ENCODE measurements around the gene GPX4. TPM values are rescaled to one million over a fixed set of nuclear protein-coding genes. Genes with fewer than 3 reads are reported as not detected.

The GPX4 gene
- total RNA-seq, 1 experiment from 2014 or later: 577 TPM

DNA sequence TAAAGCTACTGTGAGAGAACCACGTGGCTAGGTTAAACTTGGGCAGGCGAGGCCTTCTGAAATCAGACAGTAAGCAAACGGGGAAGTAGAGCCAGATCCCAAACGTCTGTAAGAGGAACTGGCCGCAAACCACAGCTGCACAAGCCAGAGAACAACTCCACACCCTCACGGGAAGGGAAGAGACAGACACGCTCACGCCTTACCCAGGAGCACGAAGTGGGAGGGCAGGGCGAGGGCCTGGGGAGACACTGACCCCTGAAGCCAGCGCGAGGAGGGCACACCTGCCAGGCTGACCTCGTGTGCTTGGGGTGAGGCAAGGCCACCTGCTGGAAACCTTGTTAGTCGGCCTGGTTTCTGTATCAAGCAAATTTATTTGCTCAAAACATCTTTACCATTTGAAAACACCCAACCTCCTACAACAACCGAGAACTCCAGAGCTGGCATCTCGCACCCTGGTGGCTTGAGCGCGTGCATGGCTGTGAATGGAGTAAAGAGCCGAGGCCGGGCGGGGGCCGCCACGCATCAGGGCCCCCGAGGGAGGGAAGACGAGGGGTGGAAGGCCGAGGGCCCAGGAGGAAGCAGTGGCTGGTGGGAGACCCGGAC lies 15.9 kb upstream of the GPX4 start:
- TSS peak; percentile 46 for BruUV-seq (replicated peaks)
- Histone ChIP-seq H3K4me3 (ENCODE audit: low read depth in 2 of 2, low read length in 2 of 2) (no peak overlapping the region), H3K27me3 (ENCODE audit: control insufficient read depth, insufficient read depth, low read length) (no peaks in the 10 kb centered on the region), H3K4me1 (ENCODE audit: control insufficient read depth, insufficient read depth, low read length) (no peaks in the 10 kb centered on the region; the same call in 1 of the 2 replicates), H3K9me3 (ENCODE audit: control insufficient read depth, insufficient read depth, low read depth, low read length) (no peaks in the 10 kb centered on the region), H3K27ac (ENCODE audit: low read length) (no peak overlapping the region), H3K36me3 (ENCODE audit: control insufficient read depth, insufficient read depth, low read length) (no peaks in the 10 kb centered on the region; the same call in 1 of the 2 replicates)
- intact Hi-C loops (cut with micrococcal nuclease; ENCODE audit: unreplicated experiment): no loop called here
- ATAC-seq (peak; percentile 12; the same call in 1 of the 2 replicates), DNase-seq (ENCODE audit: low read depth, low spot score) (no peak)
- POLR2A ChIA-PET: no interaction called here
- TF ChIP-seq TCF7L2 (IDR thresholded peaks at IDR 0.05; ENCODE audit: low read depth, low read length) (no peak), SIN3A (IDR thresholded peaks at IDR 0.05; ENCODE audit: borderline replicate concordance, insufficient read depth, low read depth, low read length) (no peak), POLR2AphosphoS5 (IDR thresholded peaks at IDR 0.05; ENCODE audit: low read depth, low read length) (no peak)
- TF ChIP-seq, protein P1, sequence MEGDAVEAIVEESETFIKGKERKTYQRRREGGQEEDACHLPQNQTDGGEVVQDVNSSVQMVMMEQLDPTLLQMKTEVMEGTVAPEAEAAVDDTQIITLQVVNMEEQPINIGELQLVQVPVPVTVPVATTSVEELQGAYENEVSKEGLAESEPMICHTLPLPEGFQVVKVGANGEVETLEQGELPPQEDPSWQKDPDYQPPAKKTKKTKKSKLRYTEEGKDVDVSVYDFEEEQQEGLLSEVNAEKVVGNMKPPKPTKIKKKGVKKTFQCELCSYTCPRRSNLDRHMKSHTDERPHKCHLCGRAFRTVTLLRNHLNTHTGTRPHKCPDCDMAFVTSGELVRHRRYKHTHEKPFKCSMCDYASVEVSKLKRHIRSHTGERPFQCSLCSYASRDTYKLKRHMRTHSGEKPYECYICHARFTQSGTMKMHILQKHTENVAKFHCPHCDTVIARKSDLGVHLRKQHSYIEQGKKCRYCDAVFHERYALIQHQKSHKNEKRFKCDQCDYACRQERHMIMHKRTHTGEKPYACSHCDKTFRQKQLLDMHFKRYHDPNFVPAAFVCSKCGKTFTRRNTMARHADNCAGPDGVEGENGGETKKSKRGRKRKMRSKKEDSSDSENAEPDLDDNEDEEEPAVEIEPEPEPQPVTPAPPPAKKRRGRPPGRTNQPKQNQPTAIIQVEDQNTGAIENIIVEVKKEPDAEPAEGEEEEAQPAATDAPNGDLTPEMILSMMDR (IDR thresholded peaks at IDR 0.05): no peak
- TF ChIP-seq, protein P2, sequence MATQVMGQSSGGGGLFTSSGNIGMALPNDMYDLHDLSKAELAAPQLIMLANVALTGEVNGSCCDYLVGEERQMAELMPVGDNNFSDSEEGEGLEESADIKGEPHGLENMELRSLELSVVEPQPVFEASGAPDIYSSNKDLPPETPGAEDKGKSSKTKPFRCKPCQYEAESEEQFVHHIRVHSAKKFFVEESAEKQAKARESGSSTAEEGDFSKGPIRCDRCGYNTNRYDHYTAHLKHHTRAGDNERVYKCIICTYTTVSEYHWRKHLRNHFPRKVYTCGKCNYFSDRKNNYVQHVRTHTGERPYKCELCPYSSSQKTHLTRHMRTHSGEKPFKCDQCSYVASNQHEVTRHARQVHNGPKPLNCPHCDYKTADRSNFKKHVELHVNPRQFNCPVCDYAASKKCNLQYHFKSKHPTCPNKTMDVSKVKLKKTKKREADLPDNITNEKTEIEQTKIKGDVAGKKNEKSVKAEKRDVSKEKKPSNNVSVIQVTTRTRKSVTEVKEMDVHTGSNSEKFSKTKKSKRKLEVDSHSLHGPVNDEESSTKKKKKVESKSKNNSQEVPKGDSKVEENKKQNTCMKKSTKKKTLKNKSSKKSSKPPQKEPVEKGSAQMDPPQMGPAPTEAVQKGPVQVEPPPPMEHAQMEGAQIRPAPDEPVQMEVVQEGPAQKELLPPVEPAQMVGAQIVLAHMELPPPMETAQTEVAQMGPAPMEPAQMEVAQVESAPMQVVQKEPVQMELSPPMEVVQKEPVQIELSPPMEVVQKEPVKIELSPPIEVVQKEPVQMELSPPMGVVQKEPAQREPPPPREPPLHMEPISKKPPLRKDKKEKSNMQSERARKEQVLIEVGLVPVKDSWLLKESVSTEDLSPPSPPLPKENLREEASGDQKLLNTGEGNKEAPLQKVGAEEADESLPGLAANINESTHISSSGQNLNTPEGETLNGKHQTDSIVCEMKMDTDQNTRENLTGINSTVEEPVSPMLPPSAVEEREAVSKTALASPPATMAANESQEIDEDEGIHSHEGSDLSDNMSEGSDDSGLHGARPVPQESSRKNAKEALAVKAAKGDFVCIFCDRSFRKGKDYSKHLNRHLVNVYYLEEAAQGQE (IDR thresholded peaks at IDR 0.05; ENCODE audit: insufficient read depth in 1 of 2, low read depth in 2 of 2, low read length in 1 of 2): no peak
- CTCF ChIA-PET: no interaction called here
- in situ Hi-C loops (cut with HindIII; ENCODE audit: low pct_unique_long_range_greater_than_20kb, low sequenced_read_pairs): no loop called here

DNA sequence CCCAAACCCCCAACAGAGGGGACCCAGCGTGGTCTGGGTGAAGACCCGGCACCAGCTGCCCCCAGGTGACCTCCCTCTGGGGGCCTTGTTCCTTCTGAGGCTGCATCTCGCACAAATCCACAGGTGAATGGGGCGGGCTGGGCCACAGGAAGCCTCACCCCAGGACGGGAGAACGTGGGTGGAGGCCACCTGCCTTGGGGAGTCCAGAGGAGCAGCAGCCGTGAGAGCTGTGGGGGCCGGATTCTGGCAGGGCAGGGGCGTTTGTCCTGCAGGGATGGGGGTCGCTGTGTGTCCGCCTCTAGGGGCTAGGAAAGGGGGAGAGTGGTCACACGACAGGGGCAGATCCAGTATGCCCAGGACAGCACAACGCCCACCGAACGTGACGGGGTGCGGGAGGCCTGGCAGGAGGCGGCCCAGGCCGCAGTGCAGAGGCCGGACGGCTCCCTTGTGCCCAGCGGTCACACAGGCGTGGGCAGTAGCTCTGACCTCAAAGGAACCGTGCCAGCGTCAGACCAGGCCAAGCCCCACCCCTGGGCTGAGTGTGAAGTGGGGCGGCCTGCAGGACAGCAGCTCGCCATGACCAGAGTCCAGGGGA lies 15.3 kb upstream of the GPX4 start:
- Histone ChIP-seq H3K27ac (ENCODE audit: low read length) (no peak overlapping the region), H3K9me3 (ENCODE audit: control insufficient read depth, insufficient read depth, low read depth, low read length) (no peaks in the 10 kb centered on the region), H3K4me1 (ENCODE audit: control insufficient read depth, insufficient read depth, low read length) (no peaks in the 10 kb centered on the region; the same call in 1 of the 2 replicates), H3K4me3 (ENCODE audit: low read depth in 2 of 2, low read length in 2 of 2) (no peak overlapping the region), H3K36me3 (ENCODE audit: control insufficient read depth, insufficient read depth, low read length) (no peaks in the 10 kb centered on the region; the same call in 1 of the 2 replicates), H3K27me3 (ENCODE audit: control insufficient read depth, insufficient read depth, low read length) (no peaks in the 10 kb centered on the region)
- in situ Hi-C loops (cut with HindIII; ENCODE audit: low pct_unique_long_range_greater_than_20kb, low sequenced_read_pairs) (no loop called here), intact Hi-C loops (cut with micrococcal nuclease; ENCODE audit: unreplicated experiment) (no loop called here)
- ChIA-PET CTCF (interaction anchor here (0.6 kb wide), 1 partner anchor 161 kb away, joined by 4 read pairs; no protein-coding TSS in a partner anchor), POLR2A (no interaction called here)
- BruUV-seq (replicated peaks): no TSS peak
- TF ChIP-seq SIN3A (IDR thresholded peaks at IDR 0.05; ENCODE audit: borderline replicate concordance, insufficient read depth, low read depth, low read length): no peak
- no peak for DNase-seq (ENCODE audit: low read depth, low spot score)
- ATAC-seq: peak; percentile 15

Measured in Panc1 (cell line).